Measurements from ENCODE around the gene TRMT44.
"Not testable (repeated sequence)": the region's sequence is repeated elsewhere in the genome, so short reads cannot be mapped to it uniquely, and the experiment has no call there.

Gene TRMT44

GRCh38 chr4:8497762-8498161 lies 57.2 kb downstream of the TRMT44 start:
- no peak for DNase-seq

GRCh38 chr4:8500966-8501365 lies 60.4 kb downstream of the TRMT44 start:
- DNase-seq: no peak

- DNase-seq: no peak
Measured at GRCh38 chr4:8501781-8502180, 61.2 kb downstream of the TRMT44 start.

- DNase-seq: no peak
Measured at GRCh38 chr4:8502371-8502770, 61.8 kb downstream of the TRMT44 start.

- DNase-seq: no peak
Measured at GRCh38 chr4:8502836-8503585, 62.4 kb downstream of the TRMT44 start.

- DNase-seq: no peak
Measured at GRCh38 chr4:8503801-8504200, 63.2 kb downstream of the TRMT44 start.

- no peak for DNase-seq
Measured at GRCh38 chr4:8504279-8505007, 63.9 kb downstream of the TRMT44 start.

GRCh38 chr4:8505229-8505628 lies 64.7 kb downstream of the TRMT44 start:
- DNase-seq: no peak

DNA sequence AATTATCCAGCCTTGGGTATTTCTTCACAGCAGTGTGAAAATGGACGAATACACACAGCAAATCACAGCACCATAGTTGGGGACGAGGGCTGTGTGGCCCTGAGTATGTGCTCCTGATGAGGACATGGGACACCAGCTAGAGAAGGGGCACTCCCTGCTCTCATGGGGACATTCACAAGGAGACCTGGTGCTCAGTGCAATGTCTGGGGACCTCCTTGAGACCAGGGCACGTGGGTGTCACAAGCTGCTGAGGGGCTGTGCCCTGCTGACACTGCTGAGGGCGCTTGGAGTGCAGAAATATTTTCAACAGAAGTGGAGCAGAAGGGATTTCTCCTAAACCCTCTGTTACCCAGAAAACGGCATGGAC lies 65.4 kb downstream of the TRMT44 start:
- DNase-seq: no peak

DNA sequence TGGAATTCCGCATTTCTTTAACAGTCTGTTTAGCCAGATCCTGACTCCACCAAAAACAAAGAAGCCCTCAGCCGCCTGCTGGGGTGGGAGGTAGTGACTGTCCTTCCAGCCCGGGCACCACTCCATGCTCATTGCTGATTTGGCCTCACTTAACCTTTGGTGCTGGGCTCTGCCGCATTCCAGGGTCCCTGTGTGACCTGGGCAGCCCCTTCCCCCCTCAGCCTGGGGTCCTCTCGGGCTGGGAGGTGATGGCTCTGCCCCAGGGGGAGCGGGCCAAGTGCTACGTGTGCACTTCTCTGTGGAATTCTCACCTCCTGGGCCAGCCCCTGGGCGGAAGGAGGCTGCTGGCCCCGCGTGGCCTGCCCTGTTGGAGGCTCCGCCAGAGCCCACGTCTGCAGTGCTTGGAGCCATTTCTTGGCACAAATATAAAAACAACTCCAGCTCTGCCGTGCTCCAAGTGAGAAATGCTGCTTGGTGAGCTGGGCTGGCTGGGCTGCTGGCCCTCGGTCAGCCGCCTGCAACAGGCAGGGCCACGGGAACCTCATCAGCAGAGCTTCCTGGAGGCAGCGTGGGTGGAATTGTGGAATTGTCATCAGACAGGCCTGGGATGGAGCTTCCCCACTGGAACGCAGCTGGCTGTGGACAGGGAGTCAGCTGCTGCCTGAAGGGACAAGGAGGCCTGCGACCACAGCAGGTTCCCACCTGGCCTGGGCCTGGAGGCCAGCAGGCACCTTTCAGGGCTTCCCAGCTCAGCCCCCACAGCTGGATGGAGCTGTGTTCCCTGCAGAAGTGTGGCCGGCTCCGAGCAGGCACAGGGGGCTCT lies 66.0 kb downstream of the TRMT44 start:
- DNase-seq: no peak

DNA sequence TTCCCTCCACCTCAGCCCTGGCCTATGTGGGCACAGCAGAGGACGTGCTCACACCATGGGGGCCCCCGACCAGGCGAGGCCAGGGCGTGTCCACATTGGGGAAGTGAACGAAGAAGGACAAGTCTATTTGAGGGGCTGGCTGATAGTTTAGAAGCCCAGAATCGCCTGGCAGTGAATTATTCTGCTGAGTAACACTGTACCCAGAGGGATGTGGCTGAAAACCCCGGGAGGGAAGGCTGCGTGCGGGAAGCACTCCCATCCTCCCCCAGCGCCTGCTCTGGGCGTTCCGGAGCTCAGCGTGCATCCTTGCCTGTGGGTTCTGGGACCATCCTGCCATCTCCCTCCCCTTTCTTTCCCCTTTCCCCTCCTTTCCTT lies 66.6 kb downstream of the TRMT44 start:
- DNase-seq: no peak

- DNase-seq: no peak
Measured at GRCh38 chr4:8507624-8508023, 67.0 kb downstream of the TRMT44 start.

DNA sequence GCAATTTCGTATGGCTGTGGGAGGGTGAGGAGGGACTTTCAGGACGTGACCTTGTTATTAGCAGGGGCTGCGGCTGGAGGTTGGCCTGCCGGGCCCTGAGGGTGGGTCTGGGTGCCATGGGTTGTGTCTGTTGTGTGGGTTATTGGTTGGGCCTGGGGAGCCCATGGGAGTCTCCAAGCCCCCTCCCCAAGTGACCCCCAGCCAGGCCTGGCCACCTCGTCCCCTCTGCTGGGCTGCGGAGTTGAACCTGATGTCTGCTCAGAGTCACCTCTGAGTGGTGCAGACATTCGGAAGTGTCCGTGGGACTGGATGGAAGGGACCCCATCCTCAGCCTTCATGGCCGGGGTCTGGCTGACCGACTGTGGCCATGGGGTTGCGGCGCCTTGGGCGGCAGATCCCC lies 67.7 kb downstream of the TRMT44 start:
- DNase-seq: no peak

- DNase-seq: no peak
Measured at GRCh38 chr4:8508740-8509139, 68.2 kb downstream of the TRMT44 start.

GRCh38 chr4:8509311-8509950 lies 68.9 kb downstream of the TRMT44 start:
- no peak for DNase-seq

DNA sequence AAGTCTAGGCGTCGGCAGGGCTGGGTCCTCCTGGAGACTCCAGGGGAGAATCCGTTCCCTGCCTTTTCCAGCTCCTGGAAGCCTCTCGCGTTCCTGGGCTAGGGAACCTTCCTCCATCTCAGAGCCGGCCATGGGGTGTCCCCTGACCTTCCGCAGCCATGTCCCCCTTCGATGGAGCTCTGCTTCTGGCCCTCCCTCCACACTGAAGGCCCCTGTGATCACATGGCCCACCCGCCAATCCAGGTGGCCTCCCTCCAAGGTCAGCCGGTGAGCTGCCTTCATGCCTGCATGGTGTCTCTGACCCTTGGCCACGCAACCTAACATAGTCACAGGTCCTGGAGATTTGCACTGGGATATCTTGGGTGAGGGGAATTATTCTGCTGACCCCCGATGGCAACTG lies 69.6 kb downstream of the TRMT44 start:
- DNase-seq: no peak

DNA sequence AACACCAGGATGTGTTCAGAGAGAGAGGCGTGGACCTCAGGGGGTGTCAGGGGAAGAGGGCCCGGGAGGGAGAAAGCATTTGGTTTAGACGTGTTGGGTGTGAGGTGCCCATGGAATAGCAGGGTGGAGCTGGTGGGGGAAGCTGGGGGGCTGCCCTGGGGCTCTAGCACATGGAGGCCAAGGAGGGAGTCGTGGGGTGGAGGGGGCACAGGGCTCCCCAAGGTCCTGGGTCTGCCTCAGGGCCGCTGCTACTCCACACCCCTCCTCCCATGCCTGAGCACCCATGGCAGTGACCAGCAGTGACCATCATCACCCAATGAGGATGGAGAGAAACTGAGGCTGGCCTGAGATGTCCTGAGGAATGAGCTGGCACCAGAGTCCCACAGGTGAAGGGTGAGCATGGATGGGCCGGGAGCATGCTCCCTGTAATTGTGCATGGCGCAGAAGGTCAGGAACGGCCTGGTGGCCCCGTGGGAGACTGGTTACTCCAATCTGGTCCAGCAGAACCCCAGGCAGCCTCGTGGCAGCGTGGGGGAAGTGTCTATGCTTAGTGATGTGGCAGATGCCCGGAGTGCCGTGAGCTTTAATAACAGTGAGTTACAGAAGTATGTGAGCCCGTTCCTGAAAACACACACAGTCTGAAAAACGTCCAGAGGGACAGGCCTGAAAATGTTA lies 70.2 kb downstream of the TRMT44 start:
- no peak for DNase-seq

GRCh38 chr4:8512510-8512909 lies 71.9 kb downstream of the TRMT44 start:
- DNase-seq: no peak

DNA sequence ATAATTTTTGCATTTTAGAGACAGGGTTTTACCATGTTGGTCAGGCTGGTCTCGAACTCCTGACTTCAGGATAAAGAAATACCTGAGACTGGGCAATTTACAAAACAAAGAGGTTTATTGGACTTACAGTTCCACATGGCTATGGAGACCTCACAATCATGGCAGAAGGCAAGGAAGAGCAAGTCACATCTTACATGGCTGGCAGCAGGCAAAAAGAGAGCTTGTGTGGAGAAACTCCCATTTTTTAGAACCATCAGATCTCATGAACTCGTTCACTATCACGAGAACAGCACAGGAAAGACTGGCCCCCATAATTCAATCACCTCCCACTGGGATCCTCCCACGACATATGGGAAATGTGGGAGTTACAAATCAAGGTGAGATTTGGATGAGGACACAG lies 72.5 kb downstream of the TRMT44 start:
- not testable (repeated sequence) for DNase-seq

- DNase-seq: no peak
Measured at GRCh38 chr4:8513931-8514330, 73.4 kb downstream of the TRMT44 start.

DNA sequence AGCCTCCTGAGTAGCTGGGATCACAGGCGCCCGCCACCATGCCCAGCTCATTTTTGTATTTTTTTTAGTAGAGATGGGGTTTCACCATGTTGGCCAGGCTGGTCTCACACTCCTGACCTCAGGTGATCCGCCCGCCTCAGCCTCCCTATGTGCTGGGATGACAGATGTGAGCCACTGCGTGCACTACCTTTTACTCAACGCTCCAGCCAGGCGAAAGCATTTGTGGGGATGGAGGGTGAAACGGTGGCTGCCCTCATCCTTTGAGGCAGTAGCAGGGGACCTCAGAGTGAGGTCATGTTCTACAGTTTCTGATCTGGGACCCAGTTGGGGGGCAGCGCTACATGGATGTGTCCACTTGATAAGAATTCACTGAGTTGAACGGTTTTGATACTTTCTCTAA lies 73.8 kb downstream of the TRMT44 start:
- DNase-seq: no peak

GRCh38 chr4:8515316-8516060 lies 74.9 kb downstream of the TRMT44 start:
- DNase-seq: no peak

Data from activated CD4-positive, alpha-beta T cell treated with anti-CD3 and anti-CD28 coated beads, Interleukin-10, Interleukin-2, amounts not matched to agents 100 ng/mL and 50 ng/mL, durations not matched to agents 16 hours and 8 hours (primary cell).